Endothelial cell (in vitro differentiated cells): ENCODE measurements around the gene ECI2. TPM values are rescaled to one million over a fixed set of nuclear protein-coding genes. Genes with fewer than 3 reads are reported as not detected.
"Not testable (repeated sequence)": the region's sequence is repeated elsewhere in the genome, so short reads cannot be mapped to it uniquely, and the experiment has no call there.

Source experiments
- DNase-seq: peaks from one replicate; pipeline ENCODE4 v3.0.0; 2021; ENCODE audit warnings: low spot score
- H3K27ac Mint-ChIP-seq: one replicate; pipeline ENCODE4 v1.8.0; 2021; ENCODE audit warnings: mixed read lengths, inconsistent platforms; ENCODE audit not compliant: unreplicated experiment
- H3K27me3 Mint-ChIP-seq: one replicate; pipeline ENCODE4 v1.8.0; 2021; ENCODE audit warnings: mild to moderate bottlenecking, moderate library complexity, mixed read lengths, inconsistent platforms; ENCODE audit not compliant: unreplicated experiment
- H3K36me3 Mint-ChIP-seq: one replicate; pipeline ENCODE4 v1.8.0; 2021; ENCODE audit warnings: mild to moderate bottlenecking, low read depth, mixed read lengths, inconsistent platforms; ENCODE audit not compliant: unreplicated experiment
- H3K4me1 Mint-ChIP-seq: one replicate; pipeline ENCODE4 v1.8.0; 2021; ENCODE audit warnings: mild to moderate bottlenecking, mixed read lengths, inconsistent platforms; ENCODE audit not compliant: unreplicated experiment
- H3K4me3 Mint-ChIP-seq: one replicate; pipeline ENCODE4 v1.8.0; 2021; ENCODE audit warnings: mild to moderate bottlenecking, mixed read lengths, inconsistent platforms; ENCODE audit not compliant: unreplicated experiment
- H3K9me3 Mint-ChIP-seq: one replicate; pipeline ENCODE4 v1.8.0; 2021; ENCODE audit warnings: mixed read lengths, inconsistent platforms; ENCODE audit not compliant: unreplicated experiment
- total RNA-seq: library from RNA; stranded (reverse); fragmentation: NEBNext Ultra II Directional; extraction: Animal tissue kit (Norgen Biotek cat#: 25700); gene quantifications from one replicate; pipeline ENCODE4 v1.2.1, GENCODE V29; 2021; ENCODE audit not compliant: unreplicated experiment
- TF ChIP-seq, protein P1 (sequence below): fragments of 200-600 bp; sonication (generic); IDR thresholded peaks from one replicate; pipeline ENCODE4 v1.5.0; 2021; ENCODE audit warnings: antibody characterized with exemption; ENCODE audit not compliant: unreplicated experiment

The ECI2 gene
- total RNA-seq, 1 donor from 2014 or later, result 66.3 TPM

DNA sequence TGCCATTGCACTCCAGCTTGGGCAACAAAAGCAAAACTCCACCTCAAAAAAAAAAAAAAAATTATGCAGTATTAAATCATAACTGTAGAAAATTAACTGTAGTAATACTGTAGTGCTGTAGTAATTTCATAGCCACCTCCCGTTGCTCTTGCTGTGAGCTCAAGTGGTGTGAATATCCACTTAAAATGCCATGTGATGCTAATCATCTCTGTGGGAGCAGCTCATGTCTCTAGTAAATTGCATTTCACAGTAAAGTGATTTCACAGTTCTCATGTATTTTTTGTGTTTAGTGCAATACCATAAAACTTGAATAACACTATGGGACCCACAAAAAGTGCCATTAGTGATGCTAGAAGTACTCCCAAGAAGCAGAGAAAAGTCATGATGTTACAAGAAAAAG lies 42.1 kb downstream of the ECI2 start:
- Mint-ChIP-seq H3K27me3 (no peaks in the 10 kb centered on the region), H3K9me3 (no peaks in the 10 kb centered on the region), H3K4me3 (no peak overlapping the region), H3K4me1 (no peaks in the 10 kb centered on the region), H3K36me3 (no peaks in the 10 kb centered on the region), H3K27ac (no peak overlapping the region)
- no peak for DNase-seq
- TF ChIP-seq, protein P1, sequence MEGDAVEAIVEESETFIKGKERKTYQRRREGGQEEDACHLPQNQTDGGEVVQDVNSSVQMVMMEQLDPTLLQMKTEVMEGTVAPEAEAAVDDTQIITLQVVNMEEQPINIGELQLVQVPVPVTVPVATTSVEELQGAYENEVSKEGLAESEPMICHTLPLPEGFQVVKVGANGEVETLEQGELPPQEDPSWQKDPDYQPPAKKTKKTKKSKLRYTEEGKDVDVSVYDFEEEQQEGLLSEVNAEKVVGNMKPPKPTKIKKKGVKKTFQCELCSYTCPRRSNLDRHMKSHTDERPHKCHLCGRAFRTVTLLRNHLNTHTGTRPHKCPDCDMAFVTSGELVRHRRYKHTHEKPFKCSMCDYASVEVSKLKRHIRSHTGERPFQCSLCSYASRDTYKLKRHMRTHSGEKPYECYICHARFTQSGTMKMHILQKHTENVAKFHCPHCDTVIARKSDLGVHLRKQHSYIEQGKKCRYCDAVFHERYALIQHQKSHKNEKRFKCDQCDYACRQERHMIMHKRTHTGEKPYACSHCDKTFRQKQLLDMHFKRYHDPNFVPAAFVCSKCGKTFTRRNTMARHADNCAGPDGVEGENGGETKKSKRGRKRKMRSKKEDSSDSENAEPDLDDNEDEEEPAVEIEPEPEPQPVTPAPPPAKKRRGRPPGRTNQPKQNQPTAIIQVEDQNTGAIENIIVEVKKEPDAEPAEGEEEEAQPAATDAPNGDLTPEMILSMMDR, result no peak

- H3K27me3 Mint-ChIP-seq, result no peaks in the 10 kb centered on the region
- no peaks in the 10 kb centered on the region for H3K9me3 Mint-ChIP-seq
- TF ChIP-seq, protein P1, result no peak
- no peak overlapping the region for H3K27ac Mint-ChIP-seq
- H3K4me3 Mint-ChIP-seq, result no peak overlapping the region
- no peaks in the 10 kb centered on the region for H3K4me1 Mint-ChIP-seq
- DNase-seq, result no peak
- no peaks in the 10 kb centered on the region for H3K36me3 Mint-ChIP-seq
These were observed 43.4 kb downstream of the ECI2 start for GRCh38 chr6:4091941-4092340.

DNA sequence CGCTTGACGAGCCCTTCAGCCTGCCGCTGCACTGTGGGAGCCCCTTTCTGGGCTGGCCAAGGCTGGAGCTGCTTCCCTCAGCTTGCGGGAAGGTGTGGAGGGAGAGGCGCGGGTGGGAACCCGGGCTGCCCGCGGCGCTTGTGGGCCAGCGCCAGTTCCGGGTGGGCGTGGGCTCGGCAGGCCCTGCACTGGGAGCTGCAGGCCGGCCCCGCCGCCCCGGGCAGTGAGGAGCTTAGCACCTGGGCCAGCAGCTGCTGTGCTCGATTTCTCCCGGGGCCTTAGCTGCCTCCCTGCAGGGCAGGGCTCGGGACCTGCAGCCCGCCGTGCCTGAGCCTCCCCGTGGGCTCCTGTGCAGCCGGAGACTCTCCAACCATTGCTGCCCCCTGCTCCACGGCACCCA lies 45.3 kb downstream of the ECI2 start:
- not testable (repeated sequence) for H3K4me1 Mint-ChIP-seq, H3K36me3 Mint-ChIP-seq, DNase-seq, H3K9me3 Mint-ChIP-seq, H3K27me3 Mint-ChIP-seq, H3K27ac Mint-ChIP-seq, H3K4me3 Mint-ChIP-seq

- TF ChIP-seq, protein P1, result no peak
- no peak for DNase-seq
- no peak overlapping the region for H3K27ac Mint-ChIP-seq
- no peaks in the 10 kb centered on the region for H3K4me1 Mint-ChIP-seq
- H3K36me3 Mint-ChIP-seq, result no peaks in the 10 kb centered on the region
- no peak overlapping the region for H3K4me3 Mint-ChIP-seq
- no peaks in the 10 kb centered on the region for H3K9me3 Mint-ChIP-seq
- no peaks in the 10 kb centered on the region for H3K27me3 Mint-ChIP-seq
These were observed 46.7 kb downstream of the ECI2 start for GRCh38 chr6:4088704-4089103.

- DNase-seq, result no peak
- no peak overlapping the region for H3K4me3 Mint-ChIP-seq
- TF ChIP-seq, protein P1, result no peak
- H3K4me1 Mint-ChIP-seq, result no peaks in the 10 kb centered on the region
- H3K9me3 Mint-ChIP-seq, result no peaks in the 10 kb centered on the region
- no peaks in the 10 kb centered on the region for H3K36me3 Mint-ChIP-seq
- H3K27ac Mint-ChIP-seq, result no peak overlapping the region
- no peaks in the 10 kb centered on the region for H3K27me3 Mint-ChIP-seq
These were observed 50.1 kb downstream of the ECI2 start for GRCh38 chr6:4085332-4085700.
